PC-9 (cell line): Measurements from ENCODE around the gene BLZF1. TPM values are rescaled to one million over a fixed set of nuclear protein-coding genes. Genes with fewer than 3 reads are reported as not detected.

Experiments used
- BruUV-seq: library from RNA; stranded (reverse); fragments of 400-500 nt; replicated peaks from 2 replicates; lab custom pipeline; 2021; lab: Mats Ljungman, UMichigan
- CTCF ChIA-PET: fragments of 300-600 bp; sonication (Branson Sonifier 250); formaldehyde crosslinking; loops from one replicate; lab custom pipeline; 2022; ENCODE audit warnings: antibody characterized with exemption; lab: Charles Lee
- POLR2A ChIA-PET: fragments of 300-600 bp; sonication (Branson Sonifier 250); formaldehyde crosslinking; loops from one replicate; lab custom pipeline; 2022; ENCODE audit warnings: antibody characterized with exemption; ENCODE audit not compliant: unreplicated experiment; lab: Charles Lee
- DNase-seq, 2 experiments: peaks; one replicate each; pipeline versions ENCODE4 v3.0.0 to v3.0.0-alpha.2; 2015 to 2022; ENCODE audit warnings: mixed read lengths in 1 of 2
- H2AFZ ChIP-seq: fragments of 200-600 bp; sonication (generic); 2 replicates; pipeline ENCODE4 v1.8.1; 2017; ENCODE audit warnings: antibody characterized with exemption
- H3F3A ChIP-seq: fragments of 200-600 bp; sonication (generic); 2 replicates; pipeline ENCODE4 v1.8.1; 2017; ENCODE audit warnings: antibody characterized with exemption, mild to moderate bottlenecking, low read depth; ENCODE audit not compliant: insufficient read depth
- H3K27ac ChIP-seq: fragments of 200-600 bp; sonication (generic); 2 replicates; pipeline ENCODE4 v1.6.1; 2016; ENCODE audit warnings: mixed run types
- H3K27me3 ChIP-seq: fragments of 200-600 bp; sonication (generic); 2 replicates; pipeline ENCODE4 v1.6.1; 2016; ENCODE audit warnings: low read depth, mixed run types; ENCODE audit not compliant: insufficient read depth
- H3K36me3 ChIP-seq: fragments of 200-600 bp; sonication (generic); 2 replicates; pipeline ENCODE4 v1.6.1; 2016; ENCODE audit warnings: low read depth, mixed run types
- H3K4me1 ChIP-seq: fragments of 200-600 bp; sonication (generic); replicated peaks from 2 replicates; pipeline ENCODE4 v1.6.1; 2016; ENCODE audit warnings: mixed run types; ENCODE audit not compliant: insufficient read depth
- H3K4me2 ChIP-seq: fragments of 200-600 bp; sonication (generic); 2 replicates; pipeline ENCODE4 v1.6.1; 2017; ENCODE audit warnings: mixed run types
- H3K4me3 ChIP-seq: fragments of 200-600 bp; sonication (generic); 2 replicates; pipeline ENCODE4 v1.6.1; 2016; ENCODE audit warnings: mixed run types
- H3K79me2 ChIP-seq: fragments of 200-600 bp; sonication (generic); 2 replicates; pipeline ENCODE4 v1.6.1; 2017; ENCODE audit warnings: low read depth, mixed run types
- H3K9me2 ChIP-seq: fragments of 200-600 bp; sonication (generic); 2 replicates; pipeline ENCODE4 v1.8.1; 2017; ENCODE audit warnings: mild to moderate bottlenecking; ENCODE audit not compliant: insufficient read depth
- H3K9me3 ChIP-seq: fragments of 200-600 bp; sonication (generic); 2 replicates; pipeline ENCODE4 v1.8.1; 2016; ENCODE audit warnings: low read depth; ENCODE audit not compliant: insufficient read depth
- H4K20me1 ChIP-seq: fragments of 200-600 bp; sonication (generic); 2 replicates; pipeline ENCODE4 v1.8.1; 2017; ENCODE audit not compliant: insufficient read depth
- CTCF ChIP-seq: fragments of 200-600 bp; sonication (generic); conservative IDR thresholded peaks from 2 replicates; pipeline ENCODE4 v1.6.1; 2017; ENCODE audit warnings: mixed run types, antibody characterized with exemption, mild to moderate bottlenecking, moderate library complexity
- EZH2 ChIP-seq: fragments of 200-600 bp; sonication (generic); IDR thresholded peaks from 2 replicates; pipeline ENCODE4 v1.8.0; 2017; ENCODE audit warnings: antibody characterized with exemption, low read depth
- intact Hi-C: fragments of 100-400 bp; cut with micrococcal nuclease; formaldehyde crosslinking; loops from one replicate; pipeline ENCODE4 v1.10.0; 2022; ENCODE audit not compliant: unreplicated experiment
- total RNA-seq: library from RNA; stranded (reverse); gene quantifications from 2 replicates; pipeline ENCODE4 v1.2.3, GENCODE V29; 2021

BLZF1 gene
- total RNA-seq, 1 experiment from 2014 or later: 15.6 TPM

DNA sequence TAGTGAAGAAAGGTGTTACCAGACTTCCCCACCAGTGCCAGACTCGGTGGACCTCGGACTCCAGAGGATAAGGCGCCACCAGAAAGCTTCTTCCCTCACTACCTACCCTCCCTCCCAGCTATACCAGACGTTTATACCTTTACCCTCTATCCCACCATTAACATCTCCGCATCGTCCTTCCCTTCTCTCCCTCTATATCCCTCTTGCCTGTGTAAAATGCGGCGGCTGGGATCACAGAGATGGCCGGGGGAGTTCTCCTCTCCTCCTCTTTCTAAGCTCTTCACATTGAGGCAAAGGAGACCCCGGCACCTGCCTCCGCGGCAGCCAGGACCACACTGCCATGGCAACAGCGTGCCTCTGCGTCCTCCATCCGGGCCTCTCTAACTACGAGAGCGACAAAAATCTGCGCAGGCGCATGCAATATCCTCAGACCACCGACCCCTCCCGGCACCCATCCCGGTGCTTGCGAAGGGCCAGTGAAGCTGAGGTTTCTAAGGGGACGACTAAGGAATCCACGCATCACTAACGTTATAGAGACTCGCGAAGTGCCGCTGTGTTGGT is 59.2 kb downstream of the BLZF1 start, which contains the start of gene CCDC181:
Gene CCDC181, minus strand, starts transcription at position 394 of the 561 bp plus-strand sequence. CDS start 2,547 bp downstream, outside the sequence.
- no peak within 1 kb of the TSS for H3K27ac ChIP-seq
- CTCF ChIA-PET: no interaction called here
- H3K4me3 ChIP-seq: no peak within 1 kb of the TSS
- H3F3A ChIP-seq: no peaks in the 10 kb centered on the region
- POLR2A ChIA-PET: interaction anchor here (0.6 kb wide), 1 partner anchor 59 kb away, joined by 3 read pairs; the partner anchor contains the start of gene SLC19A2
- TF ChIP-seq CTCF (no peak), EZH2 (no peak)
- H3K4me1 ChIP-seq: no peaks in the 10 kb centered on the region
- no peak within 1 kb of the TSS for H2AFZ ChIP-seq
- H3K9me3 ChIP-seq: 0 out of 2 replicates have a peak, but pooled peaks cover 2% of the 10 kb centered on the region
- H3K36me3 ChIP-seq: no peaks in the 10 kb centered on the region
- no peaks in the 10 kb centered on the region for H3K27me3 ChIP-seq
- no peaks in the 10 kb centered on the region for H3K79me2 ChIP-seq
- no peak within 1 kb of the TSS for H3K4me2 ChIP-seq
- no peak for DNase-seq
- H4K20me1 ChIP-seq: no peaks in the 10 kb centered on the region
- H3K9me2 ChIP-seq: no peaks in the 10 kb centered on the region; the same call in none of the 2 replicates
- no TSS peak for BruUV-seq
- intact Hi-C loops: no loop called here

Other genes starting within 250 kb of the BLZF1 start
- gene NME7, start 398 bp upstream of the BLZF1 start, total RNA-seq: 16.5 and 21.4 TPM in 2 replicates
- gene CCDC181, start 59.3 kb downstream of the BLZF1 start, total RNA-seq: 0.37 TPM in 1 of 2 replicates, not detected in the other
- gene SLC19A2, start 117.7 kb downstream of the BLZF1 start, total RNA-seq: 3.9 and 4.9 TPM in 2 replicates
- not detected in 2 replicates for gene F5, start 218.3 kb downstream of the BLZF1 start, total RNA-seq